B cell (primary cell): ENCODE data around the gene ICA1. TPM values are rescaled to one million over a fixed set of nuclear protein-coding genes. Genes with fewer than 3 reads are reported as not detected.

ENCODE experiments used
- ATAC-seq: fragments of 200-7000 bp; cut with Tn5 transposase; one replicate; pipeline ENCODE4 v1.10.0; 2021; ENCODE audit warnings: low read depth, mild to moderate bottlenecking, moderate number of reproducible peaks, moderate library complexity
- CTCF ChIA-PET: fragments of 350-600 bp; sonication (Branson Sonifier 250); formaldehyde crosslinking; loops from one replicate; lab custom pipeline; 2021; ENCODE audit warnings: antibody characterized with exemption, inconsistent platforms; lab: Charles Lee
- POLR2A ChIA-PET: fragments of 350-600 bp; sonication (Branson Sonifier 250); formaldehyde crosslinking; loops from one replicate; lab custom pipeline; 2021; ENCODE audit warnings: antibody characterized with exemption; lab: Charles Lee
- DNase-seq: peaks from one replicate; pipeline ENCODE4 v3.0.0; 2013
- H2AFZ ChIP-seq: 2 replicates; pipeline ENCODE4 v1.6.1; 2012; ENCODE audit warnings: mild to moderate bottlenecking, low read depth, low read length; ENCODE audit not compliant: insufficient read depth, poor library complexity, severe bottlenecking
- H3K27ac ChIP-seq, 2 donors: 1 replicate in 1 of 2; 2 replicates in 1 of 2; pipeline ENCODE4 v1.5.1; 2012 to 2013; ENCODE audit warnings: low read length in 2 of 2, mild to moderate bottlenecking in 2 of 2, moderate library complexity in 1 of 2
- H3K27me3 ChIP-seq, 4 experiments: fragments of 200-600 bp in 1 of 4; sonication (generic) in 1 of 4; replicated peaks in 1 of 4; 1 replicate in 2 of 4; 2 replicates in 2 of 4; pipeline versions ENCODE4 v1.6.1 to v1.7.0; 2013 to 2016; ENCODE audit warnings: low read length in 3 of 4, mild to moderate bottlenecking in 2 of 4, mixed read lengths in 1 of 4, moderate library complexity in 1 of 4; ENCODE audit not compliant: insufficient read depth in 4 of 4, control insufficient read depth in 3 of 4; ENCODE audit errors: control extremely low read depth in 1 of 4
- H3K36me3 ChIP-seq, 2 experiments: replicated peaks in 1 of 2; 1 replicate in 1 of 2; 2 replicates in 1 of 2; pipeline versions ENCODE4 v1.6.1 to v1.7.1; 2013; ENCODE audit warnings: low read length in 1 of 2; ENCODE audit not compliant: insufficient read depth in 2 of 2, control insufficient read depth in 1 of 2; ENCODE audit errors: control extremely low read depth in 1 of 2, extremely low read depth in 1 of 2
- H3K4me1 ChIP-seq, 2 donors: fragments of 200-600 bp in 1 of 2; sonication (generic) in 1 of 2; 1 replicate in 1 of 2; 2 replicates in 1 of 2; pipeline versions ENCODE4 v1.5.1 to v1.6.1; 2013 to 2017; ENCODE audit warnings: low read length in 2 of 2; ENCODE audit not compliant: control insufficient read depth in 2 of 2, insufficient read depth in 2 of 2
- H3K4me2 ChIP-seq: replicated peaks from 2 replicates; pipeline ENCODE3; 2012; ENCODE audit warnings: mild to moderate bottlenecking, low read depth, low read length; ENCODE audit not compliant: poor library complexity, severe bottlenecking
- H3K4me3 ChIP-seq, 5 experiments: fragments of 200-600 bp in 1 of 5; sonication (generic) in 1 of 5; 1 replicate in 3 of 5; 2 replicates in 2 of 5; pipeline versions ENCODE4 v1.5.1 to v1.7.0; 2011 to 2016; ENCODE audit warnings: low read length in 4 of 5, mild to moderate bottlenecking in 4 of 5, low read depth in 2 of 5, control low read depth in 1 of 5, moderate library complexity in 1 of 5; ENCODE audit not compliant: insufficient read depth in 1 of 5; ENCODE audit errors: control extremely low read depth in 1 of 5, extremely low read depth in 1 of 5
- H3K79me2 ChIP-seq: fragments of 200-600 bp; sonication (generic); one replicate; pipeline ENCODE4 v1.6.0; 2016; ENCODE audit warnings: low read length; ENCODE audit not compliant: control insufficient read depth, insufficient read depth
- H3K9ac ChIP-seq: fragments of 200-600 bp; sonication (generic); 2 replicates; pipeline ENCODE4 v1.6.1; 2017; ENCODE audit warnings: mild to moderate bottlenecking, low read length, moderate library complexity
- H3K9me3 ChIP-seq, 3 donors: one replicate each; pipeline versions ENCODE4 v1.6.1 to v1.7.1; 2013; ENCODE audit warnings: low read length in 2 of 3; ENCODE audit not compliant: control insufficient read depth in 2 of 3, insufficient read depth in 1 of 3; ENCODE audit errors: control extremely low read depth in 1 of 3
- H4K20me1 ChIP-seq: 2 replicates; pipeline ENCODE4 v1.6.0; 2012; ENCODE audit warnings: mild to moderate bottlenecking, low read length; ENCODE audit not compliant: insufficient read depth, control insufficient read depth, poor library complexity, severe bottlenecking
- H3K27ac Mint-ChIP-seq: one replicate; pipeline ENCODE4 v1.8.0; 2021; ENCODE audit warnings: mixed read lengths
- H3K27me3 Mint-ChIP-seq: one replicate; pipeline ENCODE4 v1.8.0; 2021; ENCODE audit warnings: mixed read lengths
- H3K4me1 Mint-ChIP-seq: one replicate; pipeline ENCODE4 v1.8.0; 2021; ENCODE audit warnings: mixed read lengths
- H3K4me3 Mint-ChIP-seq: one replicate; pipeline ENCODE4 v1.8.0; 2021; ENCODE audit warnings: mixed read lengths
- H3K9me3 Mint-ChIP-seq: one replicate; pipeline ENCODE4 v1.8.0; 2022; ENCODE audit warnings: mixed read lengths; ENCODE audit not compliant: insufficient read depth
- CTCF ChIP-seq: fragments of 200-600 bp; IDR thresholded peaks from one replicate; pipeline ENCODE4 v1.8.0; 2022; ENCODE audit warnings: antibody characterized with exemption, mild to moderate bottlenecking
- EZH2 ChIP-seq: IDR thresholded peaks from 2 replicates; pipeline ENCODE4 v1.6.1; 2012; ENCODE audit warnings: borderline replicate concordance, low read depth, mild to moderate bottlenecking, moderate library complexity, low read length; ENCODE audit not compliant: insufficient read depth, poor library complexity, severe bottlenecking
- WGBS: methylation state at CpG from one replicate; pipeline ENCODE4 v1.1.5; 2013; ENCODE audit warnings: missing lambda C conversion rate; ENCODE audit not compliant: insufficient coverage; 5-methylcytosine and 5-hydroxymethylcytosine counted together
- intact Hi-C: fragments of 100-400 bp; cut with micrococcal nuclease; formaldehyde crosslinking; loops from one replicate; pipeline ENCODE4 v1.10.0; 2022
- polyA plus RNA-seq: library from polyadenylated mRNA; depleted of rRNA; stranded (reverse); fragments of >200 nt; gene quantifications from 2 replicates; pipeline ENCODE4 v1.2.3, GENCODE V29; 2012
- total RNA-seq, 2 donors: library from RNA; stranded (reverse); fragments of 120-200 nt in 1 of 2; gene quantifications; 1 replicate in 1 of 2; 2 replicates in 1 of 2; pipeline versions ENCODE4 v1.2.3 to v1.2.4, GENCODE V29; 2013 to 2022

Gene ICA1
- total and polyA plus RNA-seq, 2 donors (not counting 1 experiment from before 2014, with no cell fraction given) = 0.03 TPM; not detected in 1

- Histone ChIP-seq H3K4me1 (no peaks in the 10 kb centered on the region), H4K20me1 (no peaks in the 10 kb centered on the region), H3K4me3 (no peak overlapping the region), H3K27me3 (no peaks in the 10 kb centered on the region), H2AFZ (no peak overlapping the region), H3K27ac (no peak overlapping the region), H3K79me2 (peaks cover 41% of the 10 kb centered on the region), H3K9ac (no peak overlapping the region), H3K36me3 (peaks cover 7 to 38% of the 10 kb centered on the region in 2 experiments), H3K9me3 (peaks cover 0 to 2% (median 1%) of the 10 kb centered on the region in 3 donors), H3K4me2 (no peak overlapping the region)
- ChIA-PET CTCF (no interaction called here), POLR2A (interaction anchor here (1.1 kb wide), 1 partner anchor 83 kb away, joined by 5 read pairs; no protein-coding TSS in a partner anchor)
- intact Hi-C loops = no loop called here
- Mint-ChIP-seq H3K27ac (no peak overlapping the region), H3K4me1 (peaks cover 7% of the 10 kb centered on the region), H3K4me3 (no peak overlapping the region), H3K27me3 (no peaks in the 10 kb centered on the region), H3K9me3 (no peaks in the 10 kb centered on the region)
- WGBS = 97% methylated on average over 6 of the region's 12 CpGs
- no peak for ATAC-seq
- no peak for TF ChIP-seq EZH2
- no peak for TF ChIP-seq CTCF
- no peak for DNase-seq
These were observed 197.1 kb downstream of the ICA1 start for GRCh38 chr7:8064828-8065227.

GRCh38 chr7:8063706-8064297 lies 198.2 kb downstream of the ICA1 start:
- ATAC-seq = no peak
- no peak overlapping the region for H3K27ac Mint-ChIP-seq

More at GRCh38 chr7:8063706-8064297, 198.2 kb downstream of the ICA1 start:
- H3K4me1 Mint-ChIP-seq = peaks cover 7% of the 10 kb centered on the region
- DNase-seq = no peak
- Histone ChIP-seq H3K4me1 (no peaks in the 10 kb centered on the region), H3K9me3 (peaks cover 0 to 2% (median 1%) of the 10 kb centered on the region in 3 donors), H3K36me3 (peaks cover 7 to 31% of the 10 kb centered on the region in 2 experiments), H3K9ac (no peak overlapping the region), H3K27me3 (no peaks in the 10 kb centered on the region), H3K79me2 (peaks cover 41% of the 10 kb centered on the region), H3K27ac (no peak overlapping the region), H2AFZ (no peak overlapping the region), H3K4me3 (no peak overlapping the region), H4K20me1 (no peaks in the 10 kb centered on the region), H3K4me2 (no peak overlapping the region)
- intact Hi-C loops = no loop called here
- no peaks in the 10 kb centered on the region for H3K9me3 Mint-ChIP-seq
- H3K4me3 Mint-ChIP-seq = no peak overlapping the region
- H3K27me3 Mint-ChIP-seq = no peaks in the 10 kb centered on the region
- CTCF ChIA-PET = no interaction called here
- TF ChIP-seq CTCF (no peak), EZH2 (no peak)
- POLR2A ChIA-PET = interaction anchor here (1.1 kb wide), 1 partner anchor 84 kb away, joined by 5 read pairs; no protein-coding TSS in a partner anchor
